ENCODE data around the gene SAFB. TPM values are rescaled to one million over a fixed set of nuclear protein-coding genes. Genes with fewer than 3 reads are reported as not detected.

The SAFB gene
- 32.6 and 47.2 TPM in 2 replicates for total RNA-seq

DNA sequence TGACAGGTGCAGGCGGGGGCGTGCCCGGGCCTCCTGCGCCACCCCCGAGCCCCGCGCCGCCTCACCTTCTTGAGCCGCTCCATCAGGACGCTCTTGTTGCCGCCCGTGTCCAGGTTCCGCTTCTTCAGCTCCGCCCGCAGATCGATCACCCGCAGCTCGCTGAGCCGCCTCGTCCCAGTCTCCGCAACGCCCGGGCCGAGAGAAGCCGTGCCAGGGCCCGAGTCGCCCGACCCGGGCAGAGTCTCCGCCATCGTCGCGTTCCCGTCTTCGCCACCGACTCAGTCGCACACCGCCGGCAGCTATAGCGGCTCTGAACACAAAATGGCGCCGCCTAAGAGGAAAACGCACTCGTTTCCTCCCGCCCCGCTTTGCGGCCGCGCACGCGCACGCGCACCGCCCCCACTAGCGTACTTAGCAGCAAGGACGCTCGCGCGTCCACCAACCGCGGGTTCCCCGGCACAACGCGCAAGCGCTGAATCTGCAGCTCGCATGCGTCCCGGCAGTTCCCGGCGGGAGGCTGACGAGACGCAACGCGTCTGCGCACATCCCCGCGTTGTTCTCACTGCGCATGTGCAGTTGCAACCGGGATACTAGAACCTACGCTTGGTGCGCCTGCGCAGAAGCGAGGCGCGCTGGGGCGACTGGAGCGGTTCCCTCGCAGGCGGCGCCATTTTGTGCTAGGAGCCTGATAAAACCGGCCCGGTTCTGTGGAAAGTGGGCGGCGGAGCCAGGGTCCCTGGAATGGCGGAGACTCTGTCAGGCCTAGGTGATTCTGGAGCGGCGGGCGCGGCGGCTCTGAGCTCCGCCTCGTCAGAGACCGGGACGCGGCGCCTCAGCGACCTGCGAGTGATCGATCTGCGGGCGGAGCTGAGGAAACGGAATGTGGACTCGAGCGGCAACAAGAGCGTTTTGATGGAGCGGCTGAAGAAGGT is at the start of gene SAFB, which contains the start of gene SAFB2:
SAFB (plus strand) TSS at position 619 of the 932 bp plus-strand sequence; CDS start at position 742, 123 bp downstream.
SAFB2 (minus strand) TSS at position 312 of the 932 bp plus-strand sequence; CDS start at position 251, 61 bp downstream.

DNA sequence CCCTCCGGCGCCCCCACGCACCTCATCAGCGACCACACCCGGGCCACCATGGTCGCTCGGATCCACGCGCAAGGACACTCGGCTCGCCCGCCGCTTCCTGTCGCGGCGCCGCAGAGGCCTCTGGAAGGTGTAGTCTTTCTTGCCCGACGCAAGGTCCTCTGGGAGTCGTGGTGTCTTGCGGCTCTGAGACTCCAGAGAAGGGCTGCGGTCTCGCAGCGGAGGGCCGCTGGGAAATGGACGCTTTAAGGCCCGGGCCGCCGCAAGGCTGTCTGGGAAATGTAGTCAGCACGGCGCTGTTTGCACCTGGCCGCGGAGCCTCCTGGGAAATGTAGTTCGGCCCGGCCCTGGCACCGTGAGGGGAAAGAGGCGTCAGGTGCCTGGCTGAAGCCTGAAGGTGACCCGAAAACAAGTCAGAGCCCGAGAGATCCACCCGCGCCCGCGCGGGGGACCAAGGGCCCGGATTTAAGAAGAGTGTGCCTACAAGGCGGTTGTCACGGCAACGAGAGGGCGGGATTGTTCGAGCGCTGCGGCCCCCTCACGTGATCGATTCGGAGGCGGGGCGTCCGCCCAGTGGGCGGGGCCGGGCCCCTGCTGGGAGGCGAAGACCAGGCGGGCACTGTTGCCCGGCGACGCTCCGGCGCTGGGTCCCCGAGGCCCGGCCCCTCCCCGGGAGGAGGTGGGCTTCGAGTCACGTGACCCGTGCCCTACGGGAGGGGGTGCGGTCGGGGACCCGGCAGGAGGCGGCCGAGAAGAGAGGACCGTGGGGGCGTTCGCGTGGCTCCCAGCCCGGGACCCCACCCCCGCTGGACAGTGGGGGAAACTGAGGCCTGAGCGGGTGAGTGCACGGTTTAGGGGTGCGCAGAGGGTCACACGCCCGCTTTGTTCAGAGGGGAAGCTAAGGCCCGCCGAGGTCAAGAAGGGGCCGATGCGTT is 57.8 kb downstream of the SAFB start, which contains the start of the genes HSD11B1L and MICOS13:
HSD11B1L (plus strand) TSS at position 591 of the 932 bp plus-strand sequence. CDS start 3,806 bp downstream, outside the sequence.
MICOS13 (minus strand) TSS at position 80 of the 932 bp plus-strand sequence; CDS start at position 50, 30 bp downstream.

DNA sequence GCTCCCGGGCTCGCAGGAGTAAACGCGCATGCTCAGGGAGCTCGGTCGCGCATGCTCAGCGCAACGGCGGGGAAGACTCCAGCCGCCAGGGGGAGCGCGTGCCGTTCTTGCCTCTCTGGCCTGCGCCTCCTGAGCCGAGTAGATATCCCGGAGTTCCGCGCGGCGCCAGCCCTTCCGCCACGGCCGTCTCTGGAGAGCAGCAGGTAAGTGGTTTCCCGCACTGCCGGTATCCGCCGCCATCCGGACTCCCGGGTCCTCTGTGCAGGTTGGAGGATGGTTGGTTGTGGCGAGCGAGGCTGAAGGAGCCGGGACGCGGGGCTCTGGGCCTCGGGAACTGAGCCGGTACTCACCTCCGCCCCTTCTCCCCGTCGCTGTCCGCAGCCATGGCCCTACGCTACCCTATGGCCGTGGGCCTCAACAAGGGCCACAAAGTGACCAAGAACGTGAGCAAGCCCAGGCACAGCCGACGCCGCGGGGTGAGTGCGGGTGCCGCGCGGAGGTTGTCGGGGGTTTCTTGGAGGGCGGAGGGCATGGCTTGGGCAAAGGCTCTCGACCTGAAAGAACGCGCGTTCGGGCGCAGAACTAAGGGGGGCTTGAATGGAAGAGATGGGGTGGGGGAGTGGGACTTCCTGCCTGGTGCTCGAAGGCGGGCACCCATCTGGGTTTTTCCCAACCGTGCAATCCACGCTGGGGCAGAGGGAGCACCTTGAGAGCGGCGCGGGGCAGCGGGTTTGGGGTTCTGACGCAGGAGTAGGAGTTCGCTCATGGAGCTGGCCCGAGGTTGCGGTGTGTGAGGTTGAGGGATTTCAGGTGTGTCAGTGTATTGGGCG is 67.5 kb downstream of the SAFB start, which contains the start of gene RPL36:
RPL36 (plus strand) TSS at position 171 of the 830 bp plus-strand sequence; CDS start at position 384, 213 bp downstream.

Other genes with a start within 250 kb of the SAFB start
- gene ZNRF4, start 167.7 kb upstream of the SAFB start, total RNA-seq = not detected in 2 replicates
- not detected in 2 replicates for gene TINCR, start 55.1 kb upstream of the SAFB start, total RNA-seq
- gene SAFB2, start 307 bp upstream of the SAFB start, total RNA-seq = 14.1 and 17.5 TPM in 2 replicates
- 45.6 and 74.7 TPM in 2 replicates for gene MICOS13, start 57.4 kb downstream of the SAFB start, total RNA-seq
- 19.3 and 34.9 TPM in 2 replicates for gene HSD11B1L, start 57.9 kb downstream of the SAFB start, total RNA-seq
- gene RPL36, start 67.2 kb downstream of the SAFB start, total RNA-seq = 1,315 and 2,006 TPM in 2 replicates
- gene LONP1, start 97.1 kb downstream of the SAFB start, total RNA-seq = 85.5 and 107 TPM in 2 replicates
- not detected in 2 replicates for gene CATSPERD, start 97.6 kb downstream of the SAFB start, total RNA-seq
- gene PRR22, start 161.7 kb downstream of the SAFB start, total RNA-seq = 0.60 and 2.2 TPM in 2 replicates
- 15.7 and 17.4 TPM in 2 replicates for gene DUS3L, start 168.1 kb downstream of the SAFB start, total RNA-seq
- gene NRTN, start 182.0 kb downstream of the SAFB start, total RNA-seq = 0.12 TPM in 1 of 2 replicates, not detected in the other
- not detected in 2 replicates for gene FUT6, start 216.6 kb downstream of the SAFB start, total RNA-seq
- gene FUT3, start 228.4 kb downstream of the SAFB start, total RNA-seq = not detected in 2 replicates
- not detected in 2 replicates for gene FUT5, start 247.5 kb downstream of the SAFB start, total RNA-seq

Measured in pericardium fibroblast (primary cell).